ENCODE measurements around the gene BAIAP2L1.
"Not testable (repeated sequence)": the region's sequence is repeated elsewhere in the genome, so short reads cannot be mapped to it uniquely, and the experiment has no call there.

Gene BAIAP2L1

GRCh38 chr7:98319176-98319575, 81.7 kb downstream of the BAIAP2L1 start:
- Histone ChIP-seq H3K9me3 (ENCODE audit: low read length) (no peaks in the 10 kb centered on the region), H3K4me3 (ENCODE audit: low read length) (no peak overlapping the region), H2AFZ (ENCODE audit: low read depth, low read length) (no peak overlapping the region)

GRCh38 chr7:98317366-98318040, 83.4 kb downstream of the BAIAP2L1 start:
- Histone ChIP-seq H3K4me3 (ENCODE audit: low read length) (no peak overlapping the region), H3K27me3 (ENCODE audit: insufficient read depth, low read length) (no peaks in the 10 kb centered on the region), H3K4me1 (ENCODE audit: insufficient read depth, low read length) (no peaks in the 10 kb centered on the region), H3K36me3 (ENCODE audit: insufficient read depth, low read length) (no peaks in the 10 kb centered on the region), H3K9me3 (ENCODE audit: low read length) (no peaks in the 10 kb centered on the region), H2AFZ (ENCODE audit: low read depth, low read length) (no peak overlapping the region)

More at GRCh38 chr7:98319176-98319575, 81.7 kb downstream of the BAIAP2L1 start:
- Histone ChIP-seq H3K36me3 (ENCODE audit: insufficient read depth, low read length) (no peaks in the 10 kb centered on the region), H3K27me3 (ENCODE audit: insufficient read depth, low read length) (no peaks in the 10 kb centered on the region), H3K4me1 (ENCODE audit: insufficient read depth, low read length) (no peaks in the 10 kb centered on the region)

DNA sequence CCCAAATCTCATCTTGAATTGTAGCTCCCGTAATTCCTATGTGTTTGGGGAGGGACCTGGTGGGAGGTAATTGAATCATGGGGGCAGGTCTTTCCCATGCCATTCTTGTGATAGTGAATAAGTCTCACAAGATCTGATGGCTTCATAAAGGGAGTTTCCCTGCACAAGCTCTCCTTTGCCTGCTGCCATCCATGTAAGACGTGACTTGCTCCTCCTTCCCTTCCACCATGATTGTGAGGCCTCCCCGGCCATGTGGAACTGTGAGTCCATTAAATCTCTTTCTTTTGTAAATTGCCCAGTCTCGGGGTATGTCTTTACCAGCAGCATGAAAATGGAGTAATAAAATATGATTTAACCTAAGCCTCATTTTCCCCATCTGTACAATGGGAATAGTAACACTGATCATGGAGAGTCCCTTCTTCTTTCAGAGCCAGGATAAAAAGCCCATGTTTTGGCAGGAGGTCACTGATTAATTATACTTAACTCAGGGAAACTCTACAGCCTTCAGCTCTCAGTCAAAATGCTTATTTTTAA, 84.8 kb downstream of the BAIAP2L1 start:
- H3K4me1 ChIP-seq (ENCODE audit: insufficient read depth, low read length); H3K27me3 ChIP-seq (ENCODE audit: insufficient read depth, low read length); H3K9me3 ChIP-seq (ENCODE audit: low read length); H3K36me3 ChIP-seq (ENCODE audit: insufficient read depth, low read length); H3K4me3 ChIP-seq (ENCODE audit: low read length); H2AFZ ChIP-seq (ENCODE audit: low read depth, low read length): not testable (repeated sequence)

GRCh38 chr7:98315318-98315993, 85.4 kb downstream of the BAIAP2L1 start:
- Histone ChIP-seq H3K9me3 (ENCODE audit: low read length) (no peaks in the 10 kb centered on the region), H3K36me3 (ENCODE audit: insufficient read depth, low read length) (no peaks in the 10 kb centered on the region), H2AFZ (ENCODE audit: low read depth, low read length) (no peak overlapping the region), H3K27me3 (ENCODE audit: insufficient read depth, low read length) (no peaks in the 10 kb centered on the region), H3K4me3 (ENCODE audit: low read length) (no peak overlapping the region), H3K4me1 (ENCODE audit: insufficient read depth, low read length) (no peaks in the 10 kb centered on the region)

DNA sequence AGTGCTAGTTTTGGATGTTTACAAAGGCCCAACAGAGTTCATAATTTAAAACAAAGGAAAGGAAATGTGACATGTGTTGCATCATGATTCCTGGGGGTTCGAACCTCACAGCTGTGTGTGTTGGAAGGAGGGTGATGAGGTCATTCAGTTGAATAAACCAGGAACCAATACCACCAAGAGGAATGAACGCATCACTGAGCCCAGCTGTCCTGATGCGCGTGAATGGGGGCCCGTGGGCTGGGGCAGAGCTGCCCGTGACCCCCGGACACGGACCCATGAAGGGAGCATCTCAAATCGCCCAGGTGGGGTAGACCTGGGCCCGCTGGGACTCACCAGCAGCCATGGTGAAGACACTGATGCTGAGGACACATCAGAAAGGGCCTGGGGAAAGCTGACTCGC, 86.4 kb downstream of the BAIAP2L1 start:
- Histone ChIP-seq H3K4me1 (ENCODE audit: insufficient read depth, low read length) (no peaks in the 10 kb centered on the region), H2AFZ (ENCODE audit: low read depth, low read length) (no peak overlapping the region), H3K27me3 (ENCODE audit: insufficient read depth, low read length) (no peaks in the 10 kb centered on the region), H3K9me3 (ENCODE audit: low read length) (no peaks in the 10 kb centered on the region), H3K4me3 (ENCODE audit: low read length) (no peak overlapping the region), H3K36me3 (ENCODE audit: insufficient read depth, low read length) (no peaks in the 10 kb centered on the region)

- H3K9me3 ChIP-seq (ENCODE audit: low read length): no peaks in the 10 kb centered on the region
- H2AFZ ChIP-seq (ENCODE audit: low read depth, low read length): no peak overlapping the region
- no peaks in the 10 kb centered on the region for H3K36me3 ChIP-seq (ENCODE audit: insufficient read depth, low read length)
- no peaks in the 10 kb centered on the region for H3K27me3 ChIP-seq (ENCODE audit: insufficient read depth, low read length)
- no peaks in the 10 kb centered on the region for H3K4me1 ChIP-seq (ENCODE audit: insufficient read depth, low read length)
- no peak overlapping the region for H3K4me3 ChIP-seq (ENCODE audit: low read length)
These were observed 88.7 kb downstream of the BAIAP2L1 start for GRCh38 chr7:98312201-98312600.

DNA sequence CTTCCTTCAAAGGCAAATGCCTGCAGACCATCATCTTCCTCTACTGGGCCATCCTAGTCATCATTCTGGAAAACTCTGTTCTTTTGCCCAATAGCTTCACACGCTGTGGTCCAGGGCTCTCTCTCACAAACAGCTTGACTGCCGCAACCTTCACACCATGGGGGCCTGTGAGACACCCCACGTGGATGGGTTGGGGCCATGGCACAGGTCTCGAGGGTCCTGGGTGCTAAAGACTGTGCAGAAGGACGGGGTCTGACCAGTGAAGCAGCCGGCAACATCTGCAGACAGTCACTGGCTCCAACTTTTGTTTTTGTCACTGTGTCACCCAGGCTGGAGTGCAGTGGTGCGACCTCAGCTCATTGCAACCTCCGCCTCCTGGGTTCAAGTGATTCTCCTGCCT, 91.3 kb downstream of the BAIAP2L1 start:
- Histone ChIP-seq H3K4me3 (ENCODE audit: low read length) (no peak overlapping the region), H3K27me3 (ENCODE audit: insufficient read depth, low read length) (no peaks in the 10 kb centered on the region), H3K36me3 (ENCODE audit: insufficient read depth, low read length) (no peaks in the 10 kb centered on the region), H3K9me3 (ENCODE audit: low read length) (no peaks in the 10 kb centered on the region), H2AFZ (ENCODE audit: low read depth, low read length) (no peak overlapping the region), H3K4me1 (ENCODE audit: insufficient read depth, low read length) (no peaks in the 10 kb centered on the region)

GRCh38 chr7:98307971-98308466, 92.9 kb downstream of the BAIAP2L1 start:
- no peaks in the 10 kb centered on the region for H3K9me3 ChIP-seq (ENCODE audit: low read length)
- H3K36me3 ChIP-seq (ENCODE audit: insufficient read depth, low read length): no peaks in the 10 kb centered on the region
- no peak overlapping the region for H2AFZ ChIP-seq (ENCODE audit: low read depth, low read length)
- H3K27me3 ChIP-seq (ENCODE audit: insufficient read depth, low read length): no peaks in the 10 kb centered on the region
- H3K4me1 ChIP-seq (ENCODE audit: insufficient read depth, low read length): peaks cover 2% of the 10 kb centered on the region
- H3K4me3 ChIP-seq (ENCODE audit: low read length): no peak overlapping the region

GRCh38 chr7:98305951-98306535, 94.8 kb downstream of the BAIAP2L1 start:
- Histone ChIP-seq H3K9me3 (ENCODE audit: low read length) (no peaks in the 10 kb centered on the region), H3K4me3 (ENCODE audit: low read length) (no peak overlapping the region), H2AFZ (ENCODE audit: low read depth, low read length) (no peak overlapping the region), H3K4me1 (ENCODE audit: insufficient read depth, low read length) (peaks cover 2% of the 10 kb centered on the region), H3K36me3 (ENCODE audit: insufficient read depth, low read length) (no peaks in the 10 kb centered on the region), H3K27me3 (ENCODE audit: insufficient read depth, low read length) (no peaks in the 10 kb centered on the region)

GRCh38 chr7:98303906-98304305, 97.0 kb downstream of the BAIAP2L1 start:
- H3K36me3 ChIP-seq (ENCODE audit: insufficient read depth, low read length): no peaks in the 10 kb centered on the region
- H3K9me3 ChIP-seq (ENCODE audit: low read length): no peaks in the 10 kb centered on the region
- H3K4me3 ChIP-seq (ENCODE audit: low read length): no peak overlapping the region
- no peak overlapping the region for H2AFZ ChIP-seq (ENCODE audit: low read depth, low read length)
- H3K27me3 ChIP-seq (ENCODE audit: insufficient read depth, low read length): no peaks in the 10 kb centered on the region
- H3K4me1 ChIP-seq (ENCODE audit: insufficient read depth, low read length): peaks cover 2% of the 10 kb centered on the region

GRCh38 chr7:98303176-98303865, 97.6 kb downstream of the BAIAP2L1 start:
- Histone ChIP-seq H3K27me3 (ENCODE audit: insufficient read depth, low read length) (no peaks in the 10 kb centered on the region), H2AFZ (ENCODE audit: low read depth, low read length) (no peak overlapping the region), H3K4me3 (ENCODE audit: low read length) (no peak overlapping the region), H3K9me3 (ENCODE audit: low read length) (no peaks in the 10 kb centered on the region), H3K36me3 (ENCODE audit: insufficient read depth, low read length) (no peaks in the 10 kb centered on the region), H3K4me1 (ENCODE audit: insufficient read depth, low read length) (peaks cover 2% of the 10 kb centered on the region)

- no peak overlapping the region for H3K4me3 ChIP-seq (ENCODE audit: low read length)
- H2AFZ ChIP-seq (ENCODE audit: low read depth, low read length): no peak overlapping the region
- peaks cover 2% of the 10 kb centered on the region for H3K4me1 ChIP-seq (ENCODE audit: insufficient read depth, low read length)
- H3K27me3 ChIP-seq (ENCODE audit: insufficient read depth, low read length): no peaks in the 10 kb centered on the region
- no peaks in the 10 kb centered on the region for H3K36me3 ChIP-seq (ENCODE audit: insufficient read depth, low read length)
- H3K9me3 ChIP-seq (ENCODE audit: low read length): no peaks in the 10 kb centered on the region
These were observed 99.0 kb downstream of the BAIAP2L1 start for GRCh38 chr7:98301693-98302470.
